ENCODE data around the gene IQSEC3. TPM values are rescaled to one million over a fixed set of nuclear protein-coding genes. Genes with fewer than 3 reads are reported as not detected.
"Not testable (repeated sequence)": the region's sequence is repeated elsewhere in the genome, so short reads cannot be mapped to it uniquely, and the experiment has no call there.

IQSEC3 gene
- total RNA-seq, 1 experiment from 2014 or later, result 1.7 TPM

DNA sequence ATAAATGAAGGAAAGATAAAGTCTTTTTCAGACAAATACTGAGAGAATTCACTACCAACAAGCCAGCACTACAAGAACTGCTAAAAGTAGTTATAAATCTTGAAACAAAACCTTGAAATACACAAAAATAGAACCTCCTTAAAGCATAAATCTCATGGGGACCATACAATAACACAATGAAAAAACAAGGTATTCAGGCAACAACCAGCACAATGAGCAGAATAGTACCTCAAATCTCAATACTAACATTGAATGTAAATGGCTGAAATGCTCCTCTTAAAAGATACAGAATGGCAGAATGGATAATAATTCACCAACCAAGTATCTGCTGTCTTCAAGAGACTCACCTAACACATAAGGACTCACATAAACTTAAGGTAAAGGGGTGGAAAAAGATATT is 7.7 kb upstream of the IQSEC3 start:
- DNase-seq (ENCODE audit: low spot score) (no peak), ATAC-seq (no peak)
- H3K4me3 Mint-ChIP-seq, result no peak overlapping the region
- no peak overlapping the region for H3K27ac Mint-ChIP-seq
- H3K4me1 Mint-ChIP-seq, result peaks cover 8% of the 10 kb centered on the region
- peaks cover 51% of the 10 kb centered on the region for H3K27me3 Mint-ChIP-seq (ENCODE audit: low read depth)
- ChIA-PET POLR2A (no interaction called here), CTCF (no interaction called here)
- TF ChIP-seq NFE2L1 (CRISPR knock-in tag; IDR thresholded peaks at IDR 0.05) (no peak), ETV6 (CRISPR knock-in tag; IDR thresholded peaks at IDR 0.05) (no peak), GTF2I (CRISPR knock-in tag; conservative IDR thresholded peaks at IDR 0.05) (no peak), CBFB (CRISPR knock-in tag; IDR thresholded peaks at IDR 0.05; ENCODE audit: low read depth) (no peak), ZNF121 (CRISPR knock-in tag; IDR thresholded peaks at IDR 0.05) (no peak), MXD4 (CRISPR knock-in tag; IDR thresholded peaks at IDR 0.05; ENCODE audit: borderline replicate concordance) (no peak), ZNF263 (CRISPR knock-in tag; IDR thresholded peaks at IDR 0.05; ENCODE audit: low read depth) (no peak)
- TF ChIP-seq, protein P1, sequence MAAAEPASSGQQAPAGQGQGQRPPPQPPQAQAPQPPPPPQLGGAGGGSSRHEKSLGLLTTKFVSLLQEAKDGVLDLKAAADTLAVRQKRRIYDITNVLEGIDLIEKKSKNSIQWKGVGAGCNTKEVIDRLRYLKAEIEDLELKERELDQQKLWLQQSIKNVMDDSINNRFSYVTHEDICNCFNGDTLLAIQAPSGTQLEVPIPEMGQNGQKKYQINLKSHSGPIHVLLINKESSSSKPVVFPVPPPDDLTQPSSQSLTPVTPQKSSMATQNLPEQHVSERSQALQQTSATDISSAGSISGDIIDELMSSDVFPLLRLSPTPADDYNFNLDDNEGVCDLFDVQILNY (CRISPR knock-in tag; IDR thresholded peaks at IDR 0.05), result no peak
- H3K9me3 Mint-ChIP-seq, result peaks cover 47% of the 10 kb centered on the region
- H3K36me3 Mint-ChIP-seq, result no peaks in the 10 kb centered on the region

DNA sequence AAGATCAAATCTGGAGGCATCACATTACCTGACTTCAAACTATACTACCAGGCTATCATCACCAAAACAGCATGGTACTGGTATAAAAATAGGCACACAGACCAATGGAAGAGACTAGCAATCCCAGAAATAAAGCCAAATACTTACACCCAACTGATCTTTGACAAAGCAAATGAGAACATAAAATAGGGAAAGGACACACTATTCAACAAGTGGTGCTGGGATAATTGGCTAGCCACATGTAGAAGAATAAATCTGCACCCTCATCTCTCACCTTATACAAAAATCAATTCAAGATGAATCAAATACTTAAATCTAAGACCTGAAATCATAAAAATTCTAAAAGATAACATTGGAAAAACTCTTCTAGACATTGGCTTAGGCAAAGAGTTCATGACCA is 4.7 kb upstream of the IQSEC3 start:
- ATAC-seq; DNase-seq (ENCODE audit: low spot score); H3K27ac Mint-ChIP-seq; H3K36me3 Mint-ChIP-seq; CTCF ChIA-PET; POLR2A ChIA-PET; H3K4me3 Mint-ChIP-seq: not testable (repeated sequence)
- Mint-ChIP-seq H3K27me3 (ENCODE audit: low read depth) (peaks cover 56% of the 10 kb centered on the region), H3K4me1 (peaks cover 19% of the 10 kb centered on the region), H3K9me3 (peaks cover 37% of the 10 kb centered on the region)

- ATAC-seq; H3K36me3 Mint-ChIP-seq; CTCF ChIA-PET; H3K9me3 Mint-ChIP-seq; H3K27ac Mint-ChIP-seq; DNase-seq (ENCODE audit: low spot score); POLR2A ChIA-PET: not testable (repeated sequence)
- Mint-ChIP-seq H3K27me3 (ENCODE audit: low read depth) (peaks cover 43% of the 10 kb centered on the region), H3K4me1 (peaks cover 11% of the 10 kb centered on the region), H3K4me3 (peak overlapping the region; percentile 67)
Observed at GRCh38 chr12:65491-66063, 990 bp upstream of the IQSEC3 start.

DNA sequence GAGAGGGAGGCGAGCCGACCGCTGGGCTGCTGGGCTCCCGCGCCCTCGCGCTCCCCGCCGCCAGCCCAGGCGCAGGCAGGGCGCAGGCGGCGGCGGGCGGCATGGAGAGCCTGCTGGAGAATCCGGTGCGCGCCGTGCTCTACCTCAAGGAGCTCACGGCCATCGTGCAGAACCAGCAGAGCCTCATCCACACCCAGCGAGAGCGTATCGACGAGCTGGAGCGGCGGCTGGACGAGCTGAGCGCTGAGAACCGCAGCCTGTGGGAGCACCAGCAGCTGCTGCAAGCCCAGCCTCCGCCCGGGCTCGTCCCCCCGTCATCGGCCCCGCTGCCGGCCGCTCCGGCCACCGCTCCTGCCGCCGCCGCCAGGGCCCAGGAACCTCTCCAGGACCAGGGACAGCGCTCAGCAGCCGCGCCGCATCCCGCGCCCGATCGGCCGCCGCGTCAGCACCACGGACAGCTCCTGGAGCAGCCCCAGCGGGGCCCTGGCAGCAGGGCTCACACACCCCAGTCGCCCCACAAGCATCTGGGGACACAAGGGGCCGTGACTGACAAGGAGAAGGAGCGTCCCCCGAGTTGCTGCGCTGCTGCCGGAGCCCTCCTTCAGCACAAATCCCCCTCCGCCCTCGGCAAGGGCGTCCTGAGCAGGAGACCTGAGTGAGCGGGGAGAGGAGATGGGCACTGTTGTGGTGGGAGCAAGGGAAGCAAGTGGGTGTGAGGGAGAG is 376 bp downstream of the IQSEC3 start:
- H3K9me3 Mint-ChIP-seq, POLR2A ChIA-PET, CTCF ChIA-PET, H3K4me3 Mint-ChIP-seq, H3K36me3 Mint-ChIP-seq, H3K27ac Mint-ChIP-seq: not testable (repeated sequence)
- Mint-ChIP-seq H3K27me3 (ENCODE audit: low read depth) (peaks cover 53% of the 10 kb centered on the region), H3K4me1 (peaks cover 11% of the 10 kb centered on the region)
- DNase-seq (ENCODE audit: low spot score) (peak; percentile 68), ATAC-seq (peak; percentile 92)

GRCh38 chr12:69677-70076 is 3.1 kb downstream of the IQSEC3 start:
- POLR2A ChIA-PET; H3K9me3 Mint-ChIP-seq; H3K4me3 Mint-ChIP-seq; ATAC-seq; DNase-seq (ENCODE audit: low spot score); H3K27ac Mint-ChIP-seq; H3K36me3 Mint-ChIP-seq; CTCF ChIA-PET: not testable (repeated sequence)
- Mint-ChIP-seq H3K4me1 (peaks cover 11% of the 10 kb centered on the region), H3K27me3 (ENCODE audit: low read depth) (peaks cover 49% of the 10 kb centered on the region)

- POLR2A ChIA-PET; H3K4me1 Mint-ChIP-seq; H3K9me3 Mint-ChIP-seq; H3K4me3 Mint-ChIP-seq; DNase-seq (ENCODE audit: low spot score); H3K27ac Mint-ChIP-seq; CTCF ChIA-PET; ATAC-seq; H3K36me3 Mint-ChIP-seq: not testable (repeated sequence)
- peaks cover 47% of the 10 kb centered on the region for H3K27me3 Mint-ChIP-seq (ENCODE audit: low read depth)
Observed at GRCh38 chr12:70541-70940, 4.0 kb downstream of the IQSEC3 start.

- not testable (repeated sequence) for H3K27ac Mint-ChIP-seq, H3K4me1 Mint-ChIP-seq
- peaks cover 55% of the 10 kb centered on the region for H3K27me3 Mint-ChIP-seq (ENCODE audit: low read depth)
Observed at GRCh38 chr12:72018-72417, 5.5 kb downstream of the IQSEC3 start.

GRCh38 chr12:74420-75190 is 8.0 kb downstream of the IQSEC3 start:
- H3K27ac Mint-ChIP-seq; H3K9me3 Mint-ChIP-seq; POLR2A ChIA-PET; ATAC-seq; DNase-seq (ENCODE audit: low spot score); H3K36me3 Mint-ChIP-seq; CTCF ChIA-PET; H3K4me1 Mint-ChIP-seq; H3K4me3 Mint-ChIP-seq: not testable (repeated sequence)
- H3K27me3 Mint-ChIP-seq (ENCODE audit: low read depth), result peaks cover 60% of the 10 kb centered on the region

More at GRCh38 chr12:72018-72417, 5.5 kb downstream of the IQSEC3 start:
- POLR2A ChIA-PET; H3K4me3 Mint-ChIP-seq; H3K36me3 Mint-ChIP-seq; CTCF ChIA-PET; DNase-seq (ENCODE audit: low spot score); ATAC-seq; H3K9me3 Mint-ChIP-seq: not testable (repeated sequence)

GRCh38 chr12:75541-75940 is 9.0 kb downstream of the IQSEC3 start:
- ATAC-seq; POLR2A ChIA-PET; DNase-seq (ENCODE audit: low spot score); H3K27ac Mint-ChIP-seq; H3K36me3 Mint-ChIP-seq; H3K4me3 Mint-ChIP-seq; H3K9me3 Mint-ChIP-seq; CTCF ChIA-PET; H3K4me1 Mint-ChIP-seq: not testable (repeated sequence)
- H3K27me3 Mint-ChIP-seq (ENCODE audit: low read depth), result peaks cover 57% of the 10 kb centered on the region

DNA sequence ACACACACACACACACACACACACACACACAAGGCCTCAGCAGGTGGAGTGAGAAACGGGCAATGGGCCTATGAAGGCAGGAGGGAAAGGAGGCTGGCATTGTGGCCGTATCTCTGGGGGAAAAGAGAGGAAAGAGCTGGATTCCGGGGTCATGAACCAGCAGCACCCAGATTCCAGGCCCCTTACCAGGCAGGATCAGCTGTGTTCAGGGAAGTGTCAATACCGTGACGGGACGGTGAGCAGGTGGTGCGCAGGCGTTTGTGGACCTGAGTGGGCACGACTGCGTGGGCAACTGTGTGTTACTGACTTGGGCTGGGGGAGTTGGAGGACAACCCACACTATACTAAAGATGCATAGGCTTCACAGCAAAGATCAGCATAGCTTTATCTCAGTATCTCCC is 9.5 kb downstream of the IQSEC3 start:
- H3K4me1 Mint-ChIP-seq; DNase-seq (ENCODE audit: low spot score); ATAC-seq; CTCF ChIA-PET; H3K9me3 Mint-ChIP-seq; H3K27ac Mint-ChIP-seq; H3K4me3 Mint-ChIP-seq; POLR2A ChIA-PET; H3K36me3 Mint-ChIP-seq: not testable (repeated sequence)
- peaks cover 52% of the 10 kb centered on the region for H3K27me3 Mint-ChIP-seq (ENCODE audit: low read depth)
